AG09319 (cell line): ENCODE results near the gene HESX1.

ENCODE experiments used
- DNase-seq: peaks from one replicate; pipeline ENCODE4 v3.0.0-alpha.2; 2010; ENCODE audit warnings: low read depth; ENCODE audit errors: extremely low read depth
- TF ChIP-seq, protein P1 (sequence below): IDR thresholded peaks from 2 replicates; pipeline ENCODE4 v1.5.1; 2011; ENCODE audit warnings: low read depth, mild to moderate bottlenecking, inconsistent platforms, low read length, moderate library complexity

HESX1 gene

DNA sequence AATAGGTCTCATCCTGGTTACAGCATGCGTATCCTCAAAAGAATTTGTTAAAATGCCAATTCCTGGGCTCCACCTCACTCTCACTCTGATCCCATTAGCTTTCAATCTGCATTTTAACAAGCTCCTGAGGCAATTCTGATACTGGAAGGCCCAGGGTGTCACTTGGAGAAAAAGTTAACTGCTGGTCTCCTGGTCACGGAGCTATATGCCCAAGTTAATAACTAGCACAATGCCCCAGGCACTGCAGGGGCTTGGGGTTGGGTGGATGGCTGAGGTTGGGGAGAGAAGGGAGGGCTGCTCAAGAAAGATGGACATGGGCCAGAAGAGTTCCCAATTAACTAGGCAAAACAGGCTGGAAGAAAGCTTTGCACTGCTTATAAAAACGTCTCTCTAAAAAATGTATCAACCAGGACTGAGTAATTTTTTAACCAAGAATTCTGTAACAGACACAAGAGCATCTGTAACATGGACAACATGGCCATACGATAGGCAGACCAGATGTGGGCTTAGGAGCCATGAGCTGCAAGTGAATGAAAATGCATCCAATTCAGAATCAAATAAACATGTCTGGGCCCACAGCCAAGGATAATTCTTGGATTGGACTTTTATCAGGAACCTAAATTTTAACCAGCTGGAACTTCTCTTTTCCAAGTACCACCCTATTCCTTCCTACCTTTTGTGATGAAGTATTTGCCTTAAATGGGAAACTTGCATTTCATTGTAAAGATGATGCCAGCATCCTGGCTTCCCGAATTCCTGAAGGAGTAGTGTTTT lies 38.8 kb downstream of the HESX1 start:
- DNase-seq, result peak; percentile 78
- TF ChIP-seq, protein P1, sequence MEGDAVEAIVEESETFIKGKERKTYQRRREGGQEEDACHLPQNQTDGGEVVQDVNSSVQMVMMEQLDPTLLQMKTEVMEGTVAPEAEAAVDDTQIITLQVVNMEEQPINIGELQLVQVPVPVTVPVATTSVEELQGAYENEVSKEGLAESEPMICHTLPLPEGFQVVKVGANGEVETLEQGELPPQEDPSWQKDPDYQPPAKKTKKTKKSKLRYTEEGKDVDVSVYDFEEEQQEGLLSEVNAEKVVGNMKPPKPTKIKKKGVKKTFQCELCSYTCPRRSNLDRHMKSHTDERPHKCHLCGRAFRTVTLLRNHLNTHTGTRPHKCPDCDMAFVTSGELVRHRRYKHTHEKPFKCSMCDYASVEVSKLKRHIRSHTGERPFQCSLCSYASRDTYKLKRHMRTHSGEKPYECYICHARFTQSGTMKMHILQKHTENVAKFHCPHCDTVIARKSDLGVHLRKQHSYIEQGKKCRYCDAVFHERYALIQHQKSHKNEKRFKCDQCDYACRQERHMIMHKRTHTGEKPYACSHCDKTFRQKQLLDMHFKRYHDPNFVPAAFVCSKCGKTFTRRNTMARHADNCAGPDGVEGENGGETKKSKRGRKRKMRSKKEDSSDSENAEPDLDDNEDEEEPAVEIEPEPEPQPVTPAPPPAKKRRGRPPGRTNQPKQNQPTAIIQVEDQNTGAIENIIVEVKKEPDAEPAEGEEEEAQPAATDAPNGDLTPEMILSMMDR, result no peak

GRCh38 chr3:57160076-57160764 lies 39.6 kb downstream of the HESX1 start:
- TF ChIP-seq, protein P1, result no peak
- no peak for DNase-seq

GRCh38 chr3:57158813-57159738 lies 40.7 kb downstream of the HESX1 start:
- no peak for DNase-seq
- TF ChIP-seq, protein P1, result no peak

- TF ChIP-seq, protein P1, result no peak
- no peak for DNase-seq
These were observed 41.5 kb downstream of the HESX1 start for GRCh38 chr3:57158325-57158724.

DNA sequence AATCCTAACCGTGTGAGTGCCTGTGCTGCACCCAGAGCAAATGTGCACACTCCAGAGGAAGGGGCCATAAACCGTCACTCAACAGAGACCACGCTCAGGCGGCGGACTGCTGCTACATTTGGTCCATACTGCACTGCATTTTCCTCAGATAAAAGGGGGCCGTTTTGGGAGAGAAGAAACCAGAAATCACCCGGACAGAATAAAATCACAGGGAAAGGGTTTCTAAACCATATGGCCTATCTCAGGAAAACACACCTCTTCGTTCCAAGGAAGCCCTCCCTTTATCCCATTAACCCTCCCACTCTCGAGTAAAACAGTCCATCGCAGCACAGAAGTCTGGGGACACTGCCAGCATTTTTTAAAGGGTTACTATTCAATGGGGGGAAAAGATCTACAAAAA lies 42.2 kb downstream of the HESX1 start:
- no peak for DNase-seq
- TF ChIP-seq, protein P1, result no peak

DNA sequence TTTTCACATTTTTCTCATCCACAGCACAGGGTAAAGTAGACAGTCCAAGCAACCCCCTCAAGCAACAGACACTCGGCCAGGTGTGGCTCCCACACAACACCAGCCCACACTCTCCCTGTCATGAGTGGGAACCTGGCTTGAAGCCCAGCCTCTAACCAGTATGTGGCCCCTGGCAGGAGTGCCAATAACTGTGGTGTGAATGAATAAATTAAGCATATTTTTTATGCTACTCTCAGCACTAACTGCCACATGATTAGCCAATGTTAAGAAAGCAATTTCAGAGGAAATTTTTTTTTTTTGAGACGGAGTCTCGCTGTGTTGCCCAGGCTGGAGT lies 44.5 kb downstream of the HESX1 start:
- TF ChIP-seq, protein P1, result no peak
- DNase-seq, result no peak
